GM12865 (cell line): ENCODE data around the gene UHRF2.

Experiments used
- DNase-seq: peaks from one replicate; pipeline ENCODE4 v3.0.0; 2010; ENCODE audit warnings: low read depth
- H3K4me3 ChIP-seq: 2 replicates; pipeline ENCODE4 v1.5.1; 2011; ENCODE audit warnings: mild to moderate bottlenecking, low read depth, low read length, control low read depth
- TF ChIP-seq, protein P1 (sequence below): IDR thresholded peaks from 2 replicates; pipeline ENCODE4 v1.5.1; 2011; ENCODE audit warnings: low read length, control low read depth, low read depth, inconsistent platforms; ENCODE audit not compliant: insufficient read depth; ENCODE audit errors: missing control alignments

Gene UHRF2

DNA sequence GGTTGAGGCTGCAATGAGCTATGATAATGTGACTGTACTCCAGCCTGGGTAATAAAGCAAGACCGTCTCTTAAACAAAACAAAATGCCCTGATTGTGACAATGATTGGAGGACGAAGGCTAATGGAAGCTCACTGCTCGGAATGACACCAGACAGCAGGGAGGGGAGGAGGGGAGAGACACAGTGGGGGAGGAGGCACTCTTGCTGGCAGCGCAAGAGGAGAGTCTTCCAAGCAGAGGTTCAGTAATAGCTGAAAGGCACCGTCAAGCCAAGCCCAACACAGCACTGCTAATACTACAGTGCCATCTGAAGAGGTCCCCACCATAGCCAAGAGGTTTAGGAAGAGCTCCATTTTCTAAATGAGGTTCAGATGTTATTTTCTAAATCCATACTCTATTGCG is 130.2 kb downstream of the UHRF2 start:
- TF ChIP-seq, protein P1, sequence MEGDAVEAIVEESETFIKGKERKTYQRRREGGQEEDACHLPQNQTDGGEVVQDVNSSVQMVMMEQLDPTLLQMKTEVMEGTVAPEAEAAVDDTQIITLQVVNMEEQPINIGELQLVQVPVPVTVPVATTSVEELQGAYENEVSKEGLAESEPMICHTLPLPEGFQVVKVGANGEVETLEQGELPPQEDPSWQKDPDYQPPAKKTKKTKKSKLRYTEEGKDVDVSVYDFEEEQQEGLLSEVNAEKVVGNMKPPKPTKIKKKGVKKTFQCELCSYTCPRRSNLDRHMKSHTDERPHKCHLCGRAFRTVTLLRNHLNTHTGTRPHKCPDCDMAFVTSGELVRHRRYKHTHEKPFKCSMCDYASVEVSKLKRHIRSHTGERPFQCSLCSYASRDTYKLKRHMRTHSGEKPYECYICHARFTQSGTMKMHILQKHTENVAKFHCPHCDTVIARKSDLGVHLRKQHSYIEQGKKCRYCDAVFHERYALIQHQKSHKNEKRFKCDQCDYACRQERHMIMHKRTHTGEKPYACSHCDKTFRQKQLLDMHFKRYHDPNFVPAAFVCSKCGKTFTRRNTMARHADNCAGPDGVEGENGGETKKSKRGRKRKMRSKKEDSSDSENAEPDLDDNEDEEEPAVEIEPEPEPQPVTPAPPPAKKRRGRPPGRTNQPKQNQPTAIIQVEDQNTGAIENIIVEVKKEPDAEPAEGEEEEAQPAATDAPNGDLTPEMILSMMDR = no peak
- DNase-seq = no peak

DNA sequence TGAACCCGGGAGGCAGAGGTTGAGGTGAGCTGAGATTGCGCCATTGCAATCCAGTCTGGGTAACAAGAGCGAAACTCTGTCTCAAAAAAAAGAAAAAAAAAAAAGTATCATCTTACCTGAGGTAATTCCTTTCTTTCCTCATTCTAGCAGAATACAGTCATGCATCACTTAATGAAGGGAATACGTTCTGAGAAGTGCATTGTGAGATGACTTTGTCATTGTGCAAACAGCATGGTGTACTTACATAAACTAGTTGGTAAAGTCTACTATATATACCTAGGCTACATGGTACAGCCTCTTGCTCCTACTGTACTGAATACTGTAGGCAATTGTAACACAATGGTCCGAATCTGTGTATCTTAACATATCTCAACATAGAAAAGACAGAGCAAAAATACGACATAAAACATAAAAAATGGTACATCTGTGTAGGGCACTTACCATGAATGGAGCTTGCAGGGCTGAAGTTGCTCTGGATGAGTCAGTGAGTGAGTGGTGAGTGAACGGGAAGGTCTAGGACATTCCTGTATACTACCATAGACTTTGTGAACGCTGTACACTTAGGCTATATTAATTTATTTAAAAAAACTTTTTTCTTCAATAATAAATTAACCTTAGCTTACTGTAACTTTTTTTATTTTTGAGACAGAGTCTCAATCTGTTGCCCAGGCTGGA is 132.2 kb downstream of the UHRF2 start:
- no peak for DNase-seq
- H3K4me3 ChIP-seq = no peak overlapping the region
- TF ChIP-seq, protein P1 = no peak

More for the DNA sequence above, 130.2 kb downstream of the UHRF2 start:
- H3K4me3 ChIP-seq = no peak overlapping the region

DNA sequence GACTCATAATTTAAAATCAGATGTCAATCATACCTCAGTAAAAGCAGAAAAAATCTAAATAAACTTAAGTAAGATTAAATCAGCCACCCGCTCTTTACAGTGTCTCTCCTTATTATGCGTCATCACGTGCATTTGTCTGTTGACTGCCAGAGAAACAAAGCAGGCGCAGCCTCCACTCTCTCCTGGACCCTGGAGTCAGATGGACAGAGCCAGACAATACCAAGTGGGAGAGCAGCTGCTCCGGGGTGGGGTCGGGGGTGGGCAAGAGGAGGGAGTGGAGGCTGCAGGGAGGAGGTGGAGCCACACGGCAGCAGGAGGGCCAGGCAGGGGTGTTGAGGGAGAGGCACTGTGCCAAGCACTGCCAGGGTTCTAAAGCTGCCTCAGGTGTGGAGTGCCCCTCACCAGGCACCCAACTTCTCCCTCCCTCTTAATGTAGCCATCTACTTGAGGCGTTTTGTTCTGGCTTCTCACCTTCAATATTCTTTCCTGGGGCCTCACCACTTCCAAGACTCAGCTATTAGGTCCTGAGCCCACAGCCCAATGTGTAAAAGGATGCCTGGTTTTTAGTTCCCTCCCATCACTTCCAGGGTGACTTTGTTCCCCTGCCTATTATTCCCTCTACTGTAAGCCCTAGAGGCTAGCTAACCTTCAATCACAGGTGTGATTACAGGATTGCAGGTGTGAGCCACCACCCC is 136.3 kb downstream of the UHRF2 start:
- DNase-seq = no peak
- TF ChIP-seq, protein P1 = no peak
- H3K4me3 ChIP-seq = no peak overlapping the region

DNA sequence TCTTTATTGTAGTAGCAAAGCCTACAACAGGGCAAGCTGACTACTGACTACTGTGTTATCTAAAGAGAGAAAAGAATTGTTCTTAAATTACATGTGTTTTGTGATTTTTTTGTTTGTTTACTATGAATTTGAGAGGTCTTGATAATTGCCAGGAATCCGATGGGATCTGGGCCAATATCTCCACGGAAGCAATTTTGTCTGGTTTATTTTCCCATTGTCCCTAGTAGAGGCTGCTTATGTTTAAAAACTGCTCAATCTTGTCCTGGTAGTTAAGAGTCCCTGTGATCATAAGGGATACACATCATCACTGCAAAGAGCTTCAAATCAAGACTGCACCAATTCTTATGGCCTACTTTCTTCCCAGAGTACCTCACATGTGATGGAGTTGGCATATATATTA is 138.1 kb downstream of the UHRF2 start:
- DNase-seq = no peak

DNA sequence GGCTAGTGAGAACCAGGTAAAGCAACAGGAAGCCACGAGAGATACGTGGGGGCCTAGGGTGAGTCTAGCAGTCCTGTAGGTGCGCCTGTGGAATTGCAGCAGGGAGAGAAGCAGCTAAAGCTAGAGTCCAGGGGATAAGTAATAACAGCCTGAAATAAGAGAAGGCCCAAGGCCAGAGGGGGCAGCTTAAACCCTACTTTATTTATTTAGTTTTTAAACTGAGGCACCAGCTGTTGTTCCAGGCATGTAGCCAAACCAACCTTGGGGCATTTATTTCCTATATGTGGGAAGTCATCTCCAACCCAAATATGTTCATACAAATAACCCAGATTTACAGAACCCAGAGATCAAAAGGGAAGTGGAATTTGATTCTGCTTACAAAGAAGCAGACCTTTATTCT is 139.0 kb downstream of the UHRF2 start:
- no peak overlapping the region for H3K4me3 ChIP-seq
- no peak for DNase-seq
- TF ChIP-seq, protein P1 = no peak

More for the DNA sequence above, 138.1 kb downstream of the UHRF2 start:
- H3K4me3 ChIP-seq = no peak overlapping the region
- TF ChIP-seq, protein P1 = no peak

DNA sequence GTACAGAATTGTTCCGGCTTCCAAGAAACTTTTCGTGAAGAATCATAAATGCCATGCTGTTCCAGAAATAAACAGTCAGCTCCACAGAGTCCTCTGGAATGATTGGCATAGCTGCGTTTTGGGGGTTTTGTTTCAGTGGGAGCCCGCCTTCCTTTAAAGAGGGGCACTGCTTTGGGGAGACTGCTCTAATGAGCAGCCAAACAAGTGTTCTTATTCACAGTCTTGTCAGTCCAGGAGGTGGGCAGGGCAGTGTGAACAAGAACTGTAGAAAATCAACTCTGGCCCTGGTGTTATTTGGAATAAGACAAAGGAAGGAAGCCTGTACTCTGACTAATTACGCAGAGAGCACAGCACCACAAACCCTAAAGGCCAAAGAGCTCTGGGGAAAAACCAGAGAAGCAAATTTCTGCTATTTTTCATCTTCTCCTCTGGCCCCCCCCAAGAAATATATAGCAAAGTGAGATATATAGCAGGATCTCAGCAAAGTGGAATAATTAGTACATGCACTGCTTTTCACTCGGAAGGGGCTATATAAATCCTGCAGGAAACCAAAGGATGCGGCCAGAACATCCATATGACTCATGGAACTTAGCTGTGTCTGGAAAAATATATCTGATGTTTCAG is 139.6 kb downstream of the UHRF2 start:
- TF ChIP-seq, protein P1 = no peak
- no peak for DNase-seq
- H3K4me3 ChIP-seq = no peak overlapping the region
